Sciatic nerve (tissue), 2 donors: ENCODE data around the gene IREB2. TPM values are rescaled to one million over a fixed set of nuclear protein-coding genes. Genes with fewer than 3 reads are reported as not detected.
"Not testable (repeated sequence)": the region's sequence is repeated elsewhere in the genome, so short reads cannot be mapped to it uniquely, and the experiment has no call there.

ENCODE experiments used
- ATAC-seq: fragments of 200-7000 bp; cut with Tn5 transposase; one replicate; pipeline ENCODE4 v1.9.1; 2020; ENCODE audit warnings: mild to moderate bottlenecking, moderate library complexity
- DNase-seq: peaks from one replicate; pipeline ENCODE4 v3.0.0-alpha.2; 2020; ENCODE audit warnings: low spot score
- intact Hi-C: fragments of 100-400 bp; cut with DNase I; formaldehyde crosslinking; loops from one replicate; pipeline ENCODE4 v1.14.2; 2022
- total RNA-seq: library from RNA; stranded (reverse); fragmentation: NEBNext Ultra II Directional; extraction: Animal tissue kit (Norgen Biotek cat#: 25700); gene quantifications from one replicate; pipeline ENCODE4 v1.2.1, GENCODE V29; 2021
- donor health status: DM: no; HTN: no; CAD: no.
- donor health status: DM: no; HTN: no; CAD: no.

Gene IREB2
- total RNA-seq, 1 donor from 2014 or later = 65.0 TPM

- ATAC-seq = no peak
- intact Hi-C loops = no loop called here
- no peak for DNase-seq
Observed at GRCh38 chr15:78425643-78426042, 12.4 kb upstream of the IREB2 start.

GRCh38 chr15:78426300-78426699, 11.7 kb upstream of the IREB2 start:
- no peak for ATAC-seq
- DNase-seq = no peak
- intact Hi-C loops = no loop called here

GRCh38 chr15:78427953-78428352, 10.1 kb upstream of the IREB2 start:
- intact Hi-C loops = no loop called here
- ATAC-seq (no peak), DNase-seq (no peak)

- ATAC-seq = no peak
- intact Hi-C loops = no loop called here
Observed at GRCh38 chr15:78429477-78429876, 8.5 kb upstream of the IREB2 start.

GRCh38 chr15:78431955-78432354, 6.1 kb upstream of the IREB2 start:
- intact Hi-C loops = no loop called here
- no peak for ATAC-seq
- DNase-seq = no peak

More at GRCh38 chr15:78429477-78429876, 8.5 kb upstream of the IREB2 start:
- DNase-seq = no peak

- intact Hi-C loops = no loop called here
- DNase-seq (no peak), ATAC-seq (no peak)
Observed at GRCh38 chr15:78432664-78433063, 5.4 kb upstream of the IREB2 start.

- intact Hi-C loops = no loop called here
- no peak for ATAC-seq
- DNase-seq = no peak
Observed at GRCh38 chr15:78434134-78434533, 3.9 kb upstream of the IREB2 start.

- DNase-seq, ATAC-seq, intact Hi-C loops: not testable (repeated sequence)
Observed at GRCh38 chr15:78434711-78435110, 3.3 kb upstream of the IREB2 start.

- ATAC-seq (no peak), DNase-seq (no peak)
- intact Hi-C loops = no loop called here
Observed at GRCh38 chr15:78437107-78437761, 782 bp upstream of the IREB2 start.

GRCh38 chr15:78438619-78439285, 736 bp downstream of the IREB2 start:
- intact Hi-C loops = no loop called here
- no peak for ATAC-seq
- no peak for DNase-seq

GRCh38 chr15:78440375-78441373, 2.7 kb downstream of the IREB2 start:
- DNase-seq = no peak
- intact Hi-C loops = no loop called here

GRCh38 chr15:78444255-78444654, 6.2 kb downstream of the IREB2 start:
- ATAC-seq = no peak
- intact Hi-C loops = no loop called here

More at GRCh38 chr15:78440375-78441373, 2.7 kb downstream of the IREB2 start:
- ATAC-seq = no peak

GRCh38 chr15:78445875-78446274, 7.9 kb downstream of the IREB2 start:
- no peak for ATAC-seq
- intact Hi-C loops = no loop called here

More at GRCh38 chr15:78444255-78444654, 6.2 kb downstream of the IREB2 start:
- no peak for DNase-seq

GRCh38 chr15:78446551-78446950, 8.5 kb downstream of the IREB2 start:
- DNase-seq (no peak), ATAC-seq (no peak)
- intact Hi-C loops = no loop called here

More at GRCh38 chr15:78445875-78446274, 7.9 kb downstream of the IREB2 start:
- DNase-seq = no peak

- DNase-seq (no peak), ATAC-seq (peak; percentile 67)
- intact Hi-C loops = no loop called here
Observed at GRCh38 chr15:78448441-78449219, 10.6 kb downstream of the IREB2 start.

- peak; percentile 51 for ATAC-seq
- no peak for DNase-seq
- intact Hi-C loops = no loop called here
Observed at GRCh38 chr15:78449220-78449999, 11.4 kb downstream of the IREB2 start.

- DNase-seq = no peak
- intact Hi-C loops = no loop called here
- no peak for ATAC-seq
Observed at GRCh38 chr15:78450285-78450858, 12.4 kb downstream of the IREB2 start.

- ATAC-seq (no peak), DNase-seq (no peak)
- intact Hi-C loops = no loop called here
Observed at GRCh38 chr15:78452485-78452884, 14.5 kb downstream of the IREB2 start.
